ENCODE measurements around the gene JAK2. TPM values are rescaled to one million over a fixed set of nuclear protein-coding genes. Genes with fewer than 3 reads are reported as not detected.

Gene JAK2
- total and polyA plus RNA-seq, 10 of the 15 experiments (the other 5 are each of a cell fraction or from before 2014, with no cell fraction given), result 4.1 to 22.9 (median 13.7) TPM

DNA sequence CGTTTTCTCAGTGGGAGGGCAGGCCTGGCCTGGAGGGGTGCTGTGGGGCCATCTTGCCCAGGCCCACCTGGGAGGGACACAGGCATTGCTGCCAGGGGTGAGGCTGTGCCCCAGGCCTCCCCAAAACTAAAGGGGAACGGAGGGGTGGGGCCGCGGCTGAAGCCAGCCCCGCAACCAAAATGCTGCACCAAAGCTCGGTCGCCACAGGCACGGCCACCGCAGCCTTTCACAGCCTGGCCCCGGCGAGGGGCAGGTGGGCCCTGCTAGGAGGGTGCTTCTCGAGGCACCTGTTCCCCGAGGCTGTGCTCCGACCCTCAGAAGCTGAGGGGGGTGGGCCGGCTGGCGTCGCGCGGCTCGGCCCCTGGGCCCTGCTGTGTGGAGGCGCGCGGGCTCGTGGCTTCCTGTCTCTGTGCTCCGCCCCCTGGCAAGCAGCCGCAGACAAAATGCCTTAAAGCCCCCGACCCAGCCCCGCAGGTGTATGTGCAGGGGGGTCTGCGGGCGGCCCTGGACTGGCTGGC is 57.6 kb downstream of the JAK2 start (continued):
- TF ChIP-seq, protein P1, sequence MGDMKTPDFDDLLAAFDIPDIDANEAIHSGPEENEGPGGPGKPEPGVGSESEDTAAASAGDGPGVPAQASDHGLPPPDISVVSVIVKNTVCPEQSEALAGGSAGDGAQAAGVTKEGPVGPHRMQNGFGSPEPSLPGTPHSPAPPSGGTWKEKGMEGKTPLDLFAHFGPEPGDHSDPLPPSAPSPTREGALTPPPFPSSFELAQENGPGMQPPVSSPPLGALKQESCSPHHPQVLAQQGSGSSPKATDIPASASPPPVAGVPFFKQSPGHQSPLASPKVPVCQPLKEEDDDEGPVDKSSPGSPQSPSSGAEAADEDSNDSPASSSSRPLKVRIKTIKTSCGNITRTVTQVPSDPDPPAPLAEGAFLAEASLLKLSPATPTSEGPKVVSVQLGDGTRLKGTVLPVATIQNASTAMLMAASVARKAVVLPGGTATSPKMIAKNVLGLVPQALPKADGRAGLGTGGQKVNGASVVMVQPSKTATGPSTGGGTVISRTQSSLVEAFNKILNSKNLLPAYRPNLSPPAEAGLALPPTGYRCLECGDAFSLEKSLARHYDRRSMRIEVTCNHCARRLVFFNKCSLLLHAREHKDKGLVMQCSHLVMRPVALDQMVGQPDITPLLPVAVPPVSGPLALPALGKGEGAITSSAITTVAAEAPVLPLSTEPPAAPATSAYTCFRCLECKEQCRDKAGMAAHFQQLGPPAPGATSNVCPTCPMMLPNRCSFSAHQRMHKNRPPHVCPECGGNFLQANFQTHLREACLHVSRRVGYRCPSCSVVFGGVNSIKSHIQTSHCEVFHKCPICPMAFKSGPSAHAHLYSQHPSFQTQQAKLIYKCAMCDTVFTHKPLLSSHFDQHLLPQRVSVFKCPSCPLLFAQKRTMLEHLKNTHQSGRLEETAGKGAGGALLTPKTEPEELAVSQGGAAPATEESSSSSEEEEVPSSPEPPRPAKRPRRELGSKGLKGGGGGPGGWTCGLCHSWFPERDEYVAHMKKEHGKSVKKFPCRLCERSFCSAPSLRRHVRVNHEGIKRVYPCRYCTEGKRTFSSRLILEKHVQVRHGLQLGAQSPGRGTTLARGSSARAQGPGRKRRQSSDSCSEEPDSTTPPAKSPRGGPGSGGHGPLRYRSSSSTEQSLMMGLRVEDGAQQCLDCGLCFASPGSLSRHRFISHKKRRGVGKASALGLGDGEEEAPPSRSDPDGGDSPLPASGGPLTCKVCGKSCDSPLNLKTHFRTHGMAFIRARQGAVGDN (IDR thresholded peaks at IDR 0.05), result no peak

DNA sequence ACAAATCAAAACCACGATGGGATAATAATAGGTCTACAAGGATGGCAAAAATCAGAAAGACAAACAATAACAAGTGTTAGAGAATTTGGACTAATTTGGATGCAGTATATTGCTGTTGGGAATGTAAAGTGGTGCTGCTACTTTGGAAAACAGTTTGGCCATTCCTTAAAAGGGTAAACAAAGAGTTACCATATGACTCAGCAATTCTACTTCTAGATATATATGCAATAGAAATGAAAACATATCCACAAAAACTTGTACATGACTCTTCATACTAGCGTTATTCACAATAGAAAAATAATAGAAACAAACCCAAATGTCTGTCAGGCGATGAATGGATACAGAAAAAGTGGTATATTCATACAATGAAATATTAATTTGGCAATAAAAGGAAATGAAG is 58.3 kb downstream of the JAK2 start:
- in situ Hi-C loops (cut with MboI) (no loop called here), intact Hi-C loops (cut with micrococcal nuclease; ENCODE audit: unreplicated experiment) (no loop called here)
- no peak overlapping the region for H3K4me3 ChIP-seq
- no peaks in the 10 kb centered on the region; the same call in 1 of the 3 replicates for H3K9me3 ChIP-seq (replicated peaks; ENCODE audit: control insufficient read depth, insufficient read depth, low read length)
- WGBS (ENCODE audit: insufficient coverage, insufficient replicate concordance, low lambda C conversion rate, missing lambda C conversion rate), result 96% methylated on average over 3 of the region's 3 CpGs
- no peaks in the 10 kb centered on the region for H3K4me1 ChIP-seq (ENCODE audit: control insufficient read depth, insufficient read depth, low read length)
- no peak overlapping the region for H3K27ac ChIP-seq (ENCODE audit: control insufficient read depth, insufficient read depth)
- ATAC-seq (no peak), FAIRE-seq (no peak), DNase-seq (ENCODE audit: low read depth, low spot score) (no peak)
- peaks cover 12 to 13% of the 10 kb centered on the region in 2 experiments for H3K36me3 ChIP-seq (ENCODE audit: control insufficient read depth in 2 of 2, insufficient read depth in 2 of 2, low read length in 1 of 2)
- H3K4me2 ChIP-seq (ENCODE audit: control insufficient read depth, insufficient read depth), result no peak overlapping the region
- H3K9ac ChIP-seq (ENCODE audit: control insufficient read depth, insufficient read depth, low read length), result no peak overlapping the region
- ChIA-PET CTCF (interaction anchor here (1.5 kb wide), 1 partner anchor 278 kb away, joined by 5 read pairs; no protein-coding TSS in a partner anchor), SMC1A (ENCODE audit: uncharacterized antibody, unreplicated experiment) (no interaction called here), POLR2A (no interaction called here), RAD21 (ENCODE audit: unreplicated experiment) (no interaction called here)
- no peak for TF ChIP-seq MEF2A (IDR thresholded peaks at IDR 0.05; ENCODE audit: insufficient read depth, low read depth, low read length)
- TF ChIP-seq POLR2AphosphoS2 (IDR thresholded peaks at IDR 0.05; ENCODE audit: low read depth, low read length), result no peak
- TF ChIP-seq RB1 (IDR thresholded peaks at IDR 0.05; ENCODE audit: borderline replicate concordance), result no peak
- no peak for TF ChIP-seq RELA (IDR thresholded peaks at IDR 0.05; ENCODE audit: borderline replicate concordance, partially characterized antibody)
- no peak for TF ChIP-seq TBL1XR1 (IDR thresholded peaks at IDR 0.05; ENCODE audit: low read depth, low read length)
- no peak for TF ChIP-seq LARP7 (IDR thresholded peaks at IDR 0.05)
- no peak for TF ChIP-seq BCL11A (IDR thresholded peaks at IDR 0.05; ENCODE audit: low read depth, low read length)
- no peaks in the 10 kb centered on the region for H3K79me2 ChIP-seq (ENCODE audit: control insufficient read depth, insufficient read depth, low read length)
- H4K20me1 ChIP-seq (ENCODE audit: control insufficient read depth, insufficient read depth), result no peaks in the 10 kb centered on the region
- no peak overlapping the region for H2AFZ ChIP-seq (ENCODE audit: control insufficient read depth, low read depth, low read length)
- H3K27me3 ChIP-seq (replicated peaks in 1 of 2; ENCODE audit: control insufficient read depth in 2 of 2, insufficient read depth in 2 of 2, low read length in 1 of 2), result no peaks in the 10 kb centered on the region
- BruUV-seq (replicated peaks), result no TSS peak
